Sigmoid colon (tissue), 7 donors: Measurements from ENCODE around the gene SLC25A10. TPM values are rescaled to one million over a fixed set of nuclear protein-coding genes. Genes with fewer than 3 reads are reported as not detected.

ENCODE experiments used
- DNase-seq: peaks from one replicate; pipeline ENCODE4 v3.0.0-alpha.2; 2019
- H3K27ac ChIP-seq, 4 donors: fragments of 200-600 bp; sonication (generic); one replicate each; pipeline ENCODE4 v1.5.1; 2016 to 2019; ENCODE audit warnings: mild to moderate bottlenecking in 1 of 4
- H3K27me3 ChIP-seq, 3 donors: fragments of 200-600 bp; sonication (generic); one replicate each; pipeline ENCODE4 v1.5.1; 2019; ENCODE audit warnings: mild to moderate bottlenecking in 1 of 3
- H3K36me3 ChIP-seq, 4 donors: fragments of 200-600 bp; sonication (generic); one replicate each; pipeline ENCODE4 v1.5.1; 2016 to 2019
- H3K4me1 ChIP-seq, 4 donors: fragments of 200-600 bp; sonication (generic); one replicate each; pipeline ENCODE4 v1.5.1; 2017 to 2019
- H3K4me3 ChIP-seq, 4 donors: fragments of 200-600 bp; sonication (generic); one replicate each; pipeline ENCODE4 v1.5.1; 2017 to 2019; ENCODE audit warnings: mild to moderate bottlenecking in 2 of 4, moderate library complexity in 1 of 4
- H3K9me3 ChIP-seq, 4 donors: fragments of 200-600 bp in 3 of 4; sonication (generic) in 3 of 4; one replicate each; pipeline versions ENCODE4 v1.5.1 to v1.6.1; 2013 to 2019
- EP300 ChIP-seq, 4 donors: sonication (generic); formaldehyde crosslinking; IDR thresholded peaks; one replicate each; pipeline ENCODE4 v1.6.1; 2017; ENCODE audit warnings: antibody characterized with exemption in 4 of 4
- POLR2A ChIP-seq, 2 donors: fragments of 450-650 bp; IDR thresholded peaks; one replicate each; pipeline ENCODE4 v1.6.1; 2016; ENCODE audit warnings: antibody characterized with exemption in 2 of 2, mild to moderate bottlenecking in 2 of 2, moderate library complexity in 2 of 2
- POLR2AphosphoS5 ChIP-seq, 4 donors: sonication (generic); formaldehyde crosslinking; IDR thresholded peaks; one replicate each; pipeline ENCODE4 v1.6.1; 2017; ENCODE audit warnings: antibody characterized with exemption in 4 of 4
- WGBS, 2 donors: extraction: QIAGEN DNeasy Blood & Tissue Kit; methylation state at CpG; one replicate each; pipeline ENCODE4 v1.1.7; 2013; 5-methylcytosine and 5-hydroxymethylcytosine counted together
- intact Hi-C: fragments of 100-400 bp; cut with DNase I; formaldehyde crosslinking; loops from one replicate; pipeline ENCODE4 v1.15.1; 2023
- polyA plus RNA-seq, 3 donors: library from polyadenylated mRNA; stranded (reverse); fragments of 200-250 nt; gene quantifications; one replicate each; pipeline ENCODE4 v1.2.3, GENCODE V29; 2013
- total RNA-seq, 4 donors: library from RNA; depleted of rRNA; stranded (reverse); fragments of >200 nt; gene quantifications; one replicate each; pipeline ENCODE4 v1.1.0, GENCODE V29; 2016
- TF ChIP-seq, protein P1 (sequence below), 4 experiments: fragments of 450-650 bp in 3 of 4; fragments of 200-600 bp in 1 of 4; IDR thresholded peaks; one replicate each; pipeline ENCODE4 v1.5.1; 2016 to 2019; ENCODE audit warnings: antibody characterized with exemption in 4 of 4, mild to moderate bottlenecking in 3 of 4, moderate library complexity in 2 of 4
- donor health status: healthy with polysubstance abuse.
- donor health status: Bipolar disorder and iron deficiency.
- donor health status: healthy.

SLC25A10 gene
- total and polyA plus RNA-seq, 7 donors: 0.99 to 63.2 (median 7.1) TPM

DNA sequence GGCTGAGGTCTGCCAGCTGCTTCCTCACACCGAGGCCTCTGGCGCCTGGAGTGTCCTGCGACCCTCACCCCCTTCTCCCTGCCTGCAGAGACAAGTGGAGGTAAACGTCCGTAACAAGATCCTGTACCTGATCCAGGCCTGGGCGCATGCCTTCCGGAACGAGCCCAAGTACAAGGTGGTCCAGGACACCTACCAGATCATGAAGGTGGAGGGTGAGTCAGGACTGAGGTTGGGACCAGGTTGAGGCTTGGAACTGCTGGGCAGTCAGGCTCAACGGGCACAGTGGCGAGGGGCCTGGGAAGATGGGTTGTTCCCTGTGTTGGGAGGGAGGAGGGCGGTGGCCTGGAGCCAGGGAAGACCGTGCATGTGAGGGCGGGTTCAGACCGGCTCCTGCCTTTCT lies 23.5 kb upstream of the SLC25A10 start:
- Histone ChIP-seq H3K36me3 (peaks cover 27 to 76% (median 73%) of the 10 kb centered on the region in 4 donors), H3K4me1 (peaks cover 0 to 18% (median 16%) of the 10 kb centered on the region in 4 donors), H3K27ac (no peak overlapping the region), H3K27me3 (no peaks in the 10 kb centered on the region), H3K9me3 (no peaks in the 10 kb centered on the region), H3K4me3 (no peak overlapping the region)
- no peak for DNase-seq
- no peak for TF ChIP-seq POLR2A (IDR thresholded peaks at IDR 0.05)
- TF ChIP-seq, protein P1, sequence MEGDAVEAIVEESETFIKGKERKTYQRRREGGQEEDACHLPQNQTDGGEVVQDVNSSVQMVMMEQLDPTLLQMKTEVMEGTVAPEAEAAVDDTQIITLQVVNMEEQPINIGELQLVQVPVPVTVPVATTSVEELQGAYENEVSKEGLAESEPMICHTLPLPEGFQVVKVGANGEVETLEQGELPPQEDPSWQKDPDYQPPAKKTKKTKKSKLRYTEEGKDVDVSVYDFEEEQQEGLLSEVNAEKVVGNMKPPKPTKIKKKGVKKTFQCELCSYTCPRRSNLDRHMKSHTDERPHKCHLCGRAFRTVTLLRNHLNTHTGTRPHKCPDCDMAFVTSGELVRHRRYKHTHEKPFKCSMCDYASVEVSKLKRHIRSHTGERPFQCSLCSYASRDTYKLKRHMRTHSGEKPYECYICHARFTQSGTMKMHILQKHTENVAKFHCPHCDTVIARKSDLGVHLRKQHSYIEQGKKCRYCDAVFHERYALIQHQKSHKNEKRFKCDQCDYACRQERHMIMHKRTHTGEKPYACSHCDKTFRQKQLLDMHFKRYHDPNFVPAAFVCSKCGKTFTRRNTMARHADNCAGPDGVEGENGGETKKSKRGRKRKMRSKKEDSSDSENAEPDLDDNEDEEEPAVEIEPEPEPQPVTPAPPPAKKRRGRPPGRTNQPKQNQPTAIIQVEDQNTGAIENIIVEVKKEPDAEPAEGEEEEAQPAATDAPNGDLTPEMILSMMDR (IDR thresholded peaks at IDR 0.05): no peak
- TF ChIP-seq POLR2AphosphoS5 (IDR thresholded peaks at IDR 0.05): no peak
- no peak for TF ChIP-seq EP300 (IDR thresholded peaks at IDR 0.05)
- intact Hi-C loops: no loop called here
- WGBS, 2 donors: 92 to 95% methylated on average over 14 of the region's 14 CpGs

DNA sequence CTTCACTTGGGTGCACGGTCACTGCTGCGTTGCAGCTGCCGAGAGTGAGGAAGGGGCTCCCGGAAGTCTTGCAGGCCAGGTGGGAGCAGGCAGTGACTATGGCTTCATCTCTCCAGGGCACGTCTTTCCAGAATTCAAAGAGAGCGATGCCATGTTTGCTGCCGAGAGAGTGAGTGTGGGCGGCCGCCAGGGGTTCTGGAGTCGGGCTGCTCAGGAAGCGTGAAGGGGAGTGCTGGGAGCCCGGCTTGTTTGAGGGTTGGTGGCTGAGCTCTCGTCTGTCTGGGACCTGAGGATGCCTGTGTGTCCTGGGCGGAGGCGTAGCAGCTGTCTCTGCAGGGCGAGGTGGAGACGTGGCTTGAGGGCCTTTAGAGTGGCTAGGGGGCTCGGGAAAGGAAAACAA lies 22.0 kb upstream of the SLC25A10 start:
- intact Hi-C loops: no loop called here
- no peak for TF ChIP-seq POLR2A (IDR thresholded peaks at IDR 0.05)
- TF ChIP-seq, protein P1 (IDR thresholded peaks at IDR 0.05): no peak
- no peak for TF ChIP-seq POLR2AphosphoS5 (IDR thresholded peaks at IDR 0.05)
- no peak for TF ChIP-seq EP300 (IDR thresholded peaks at IDR 0.05)
- no peaks in the 10 kb centered on the region for H3K27me3 ChIP-seq
- no peaks in the 10 kb centered on the region for H3K9me3 ChIP-seq
- no peak overlapping the region for H3K4me3 ChIP-seq
- no peak for DNase-seq
- H3K27ac ChIP-seq: no peak overlapping the region
- peaks cover 0 to 11% (median 8%) of the 10 kb centered on the region in 4 donors for H3K4me1 ChIP-seq
- H3K36me3 ChIP-seq: peaks cover 37 to 91% (median 84%) of the 10 kb centered on the region in 4 donors
- WGBS, 2 donors: 93 to 94% methylated on average over 18 of the region's 18 CpGs

DNA sequence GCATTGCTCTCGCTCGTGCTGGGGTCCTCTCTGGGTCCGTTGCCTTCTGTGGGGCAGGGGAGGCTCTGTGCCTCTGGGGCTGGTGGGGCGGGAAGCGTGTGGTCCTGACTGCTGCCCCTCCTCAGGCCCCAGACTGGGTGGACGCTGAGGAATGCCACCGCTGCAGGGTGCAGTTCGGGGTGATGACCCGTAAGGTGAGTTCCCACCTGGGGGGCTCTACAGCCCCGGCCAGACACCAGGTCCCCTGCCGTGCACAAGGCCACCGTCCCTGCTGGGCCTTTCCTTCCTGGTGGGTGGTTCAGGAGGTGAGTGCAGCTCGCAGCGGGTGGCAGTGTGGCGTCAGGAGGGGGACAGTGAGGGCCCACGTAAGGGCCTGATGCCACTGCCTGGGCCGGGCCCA lies 21.5 kb upstream of the SLC25A10 start:
- Histone ChIP-seq H3K9me3 (no peaks in the 10 kb centered on the region), H3K27me3 (no peaks in the 10 kb centered on the region), H3K27ac (no peak overlapping the region), H3K4me3 (no peak overlapping the region), H3K4me1 (peaks cover 0 to 6% (median 3%) of the 10 kb centered on the region in 4 donors), H3K36me3 (peaks cover 41 to 96% (median 89%) of the 10 kb centered on the region in 4 donors)
- WGBS, 2 donors: 92 to 93% methylated on average over 17 of the region's 17 CpGs
- TF ChIP-seq POLR2A (IDR thresholded peaks at IDR 0.05) (no peak), POLR2AphosphoS5 (IDR thresholded peaks at IDR 0.05) (no peak), EP300 (IDR thresholded peaks at IDR 0.05) (no peak)
- TF ChIP-seq, protein P1 (IDR thresholded peaks at IDR 0.05): no peak
- intact Hi-C loops: no loop called here
- no peak for DNase-seq

DNA sequence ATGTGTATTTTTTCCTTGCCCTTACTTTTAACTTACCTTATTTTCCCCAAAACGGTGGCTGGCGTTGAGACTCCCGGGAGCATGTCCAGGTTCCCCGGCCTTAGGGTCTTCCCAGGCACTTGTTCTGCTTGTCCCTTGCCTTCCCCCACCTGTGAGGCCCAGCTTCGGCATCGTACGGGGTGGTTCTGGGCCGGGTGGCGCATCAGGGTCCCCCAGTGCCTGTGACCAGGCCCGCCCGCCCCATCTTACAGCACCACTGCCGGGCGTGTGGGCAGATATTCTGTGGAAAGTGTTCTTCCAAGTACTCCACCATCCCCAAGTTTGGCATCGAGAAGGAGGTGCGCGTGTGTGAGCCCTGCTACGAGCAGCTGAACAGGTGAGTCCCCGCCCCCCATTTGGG lies 20.9 kb upstream of the SLC25A10 start:
- Histone ChIP-seq H3K27ac (no peak overlapping the region), H3K4me3 (no peak overlapping the region), H3K27me3 (no peaks in the 10 kb centered on the region), H3K4me1 (no peaks in the 10 kb centered on the region), H3K9me3 (no peaks in the 10 kb centered on the region), H3K36me3 (peaks cover 47 to 100% (median 93%) of the 10 kb centered on the region in 4 donors)
- TF ChIP-seq EP300 (IDR thresholded peaks at IDR 0.05): no peak
- TF ChIP-seq POLR2A (IDR thresholded peaks at IDR 0.05): no peak
- TF ChIP-seq, protein P1 (IDR thresholded peaks at IDR 0.05): no peak
- TF ChIP-seq POLR2AphosphoS5 (IDR thresholded peaks at IDR 0.05): no peak
- no peak for DNase-seq
- 95 to 96% methylated on average over 18 of the region's 18 CpGs for WGBS, 2 donors
- intact Hi-C loops: no loop called here

DNA sequence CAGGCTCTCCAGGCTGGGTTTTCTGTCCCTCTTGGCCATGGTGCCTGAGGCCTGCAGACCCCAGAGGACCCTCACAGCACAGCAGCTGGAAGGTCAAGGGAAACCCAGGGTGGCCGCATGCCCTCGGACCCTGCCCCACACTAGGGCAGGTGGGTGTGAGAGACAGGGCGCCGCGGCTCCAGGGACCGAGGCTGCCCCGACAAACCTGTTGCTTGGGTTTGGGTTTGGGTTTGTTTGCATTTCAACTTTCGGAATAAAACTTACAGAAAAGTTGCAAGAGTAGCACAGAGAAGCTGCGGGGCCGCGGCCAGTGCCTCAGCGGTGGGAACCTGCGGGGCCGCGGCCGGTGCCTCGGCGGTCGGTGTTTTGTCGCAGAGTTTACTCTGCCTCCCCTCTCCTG lies 20.5 kb upstream of the SLC25A10 start:
- intact Hi-C loops: no loop called here
- no peaks in the 10 kb centered on the region for H3K4me1 ChIP-seq
- DNase-seq: no peak
- H3K27ac ChIP-seq: no peak overlapping the region
- H3K9me3 ChIP-seq: no peaks in the 10 kb centered on the region
- no peaks in the 10 kb centered on the region for H3K27me3 ChIP-seq
- TF ChIP-seq EP300 (IDR thresholded peaks at IDR 0.05) (no peak), POLR2A (IDR thresholded peaks at IDR 0.05) (no peak), POLR2AphosphoS5 (IDR thresholded peaks at IDR 0.05) (no peak)
- TF ChIP-seq, protein P1 (IDR thresholded peaks at IDR 0.05): no peak
- 97% methylated on average over 20 of the region's 20 CpGs for WGBS, 2 donors
- H3K4me3 ChIP-seq: no peak overlapping the region
- H3K36me3 ChIP-seq: peaks cover 47 to 100% (median 93%) of the 10 kb centered on the region in 4 donors
